A549 (cell line): Measurements from ENCODE around the gene CACNA2D4. TPM values are rescaled to one million over a fixed set of nuclear protein-coding genes. Genes with fewer than 3 reads are reported as not detected.

Experiments used
- ATAC-seq, 2 experiments: fragments of 200-7000 bp in 1 of 2; fragments of >200 bp in 1 of 2; cut with Nextera tagmentation in 1 of 2; cut with Tn5 transposase in 1 of 2; 3 replicates each; pipeline versions ENCODE4 v1.8.0 to v1.9.1; 2018 to 2020; ENCODE audit warnings: mild to moderate bottlenecking in 1 of 2, moderate library complexity in 1 of 2
- CTCF ChIA-PET: fragments of 300-600 bp; sonication (Branson Sonifier 250); formaldehyde crosslinking; extraction: SDS; loops from one replicate; lab custom pipeline; 2021; ENCODE audit warnings: antibody characterized with exemption, inconsistent platforms; lab: Yijun Ruan, JAX
- POLR2A ChIA-PET: fragments of 350-600 bp; formaldehyde crosslinking; extraction: SDS; loops from one replicate; lab custom pipeline; 2021; ENCODE audit warnings: antibody characterized with exemption, inconsistent platforms; lab: Yijun Ruan, JAX
- DNase-seq, 2 experiments: peaks; one replicate each; pipeline versions ENCODE4 v3.0.0 to v3.0.0-alpha.2; 2011 to 2016; ENCODE audit warnings: low read depth in 1 of 2, low spot score in 1 of 2
- FAIRE-seq: peaks from 2 replicates; lab custom pipeline; 2011; peaks lifted over from hg19 to GRCh38; lab: Jason Lieb, UNC
- H3K27ac ChIP-seq, 2 experiments: fragments of >200 bp; sonication (Bioruptor Twin); formaldehyde crosslinking; 3 replicates each; pipeline ENCODE4 v1.5.1; 2016 to 2017
- H3K4me1 ChIP-seq: fragments of >200 bp; sonication (Bioruptor Twin); formaldehyde crosslinking; 3 replicates; pipeline ENCODE4 v1.6.1; 2016
- H3K4me2 ChIP-seq: fragments of >200 bp; sonication (Bioruptor Twin); formaldehyde crosslinking; 3 replicates; pipeline ENCODE4 v1.6.1; 2016
- H3K4me3 ChIP-seq: fragments of >200 bp; sonication (Bioruptor Twin); formaldehyde crosslinking; 3 replicates; pipeline ENCODE4 v1.5.1; 2016
- H3K9me3 ChIP-seq: fragments of >200 bp; sonication (Bioruptor Twin); formaldehyde crosslinking; 3 replicates; pipeline ENCODE4 v1.6.1; 2016
- CHD4 ChIP-seq: fragments of 200-600 bp; sonication (generic); IDR thresholded peaks from 2 replicates; pipeline ENCODE4 v1.6.1; 2016; ENCODE audit warnings: antibody characterized with exemption, mild to moderate bottlenecking, borderline replicate concordance
- EHF ChIP-seq: fragments of 250-450 bp; sonication (Bioruptor Pico); IDR thresholded peaks from 2 replicates; pipeline ENCODE4 v1.5.0; 2020; ENCODE audit warnings: mild to moderate bottlenecking
- EHMT2 ChIP-seq: fragments of 200-600 bp; sonication (generic); IDR thresholded peaks from 2 replicates; pipeline ENCODE4 v1.6.1; 2016; ENCODE audit warnings: antibody characterized with exemption, low read depth, mild to moderate bottlenecking, moderate library complexity
- ELK1 ChIP-seq: fragments of 150-350 bp; IDR thresholded peaks from 2 replicates; pipeline ENCODE4 v1.6.1; 2014; ENCODE audit warnings: low read depth, mild to moderate bottlenecking, low read length
- GATA3 ChIP-seq: IDR thresholded peaks from 2 replicates; pipeline ENCODE4 v1.6.1; 2012; ENCODE audit warnings: borderline replicate concordance
- HDAC2 ChIP-seq: fragments of 200-600 bp; sonication (generic); IDR thresholded peaks from 2 replicates; pipeline ENCODE4 v1.6.1; 2016
- HOXA7 ChIP-seq: fragments of 250-450 bp; sonication (Bioruptor Pico); IDR thresholded peaks from 2 replicates; pipeline ENCODE4 v1.5.0; 2020; ENCODE audit warnings: mild to moderate bottlenecking, moderate library complexity
- JUN ChIP-seq, 2 experiments: fragments of >200 bp; sonication (Bioruptor Twin); formaldehyde crosslinking; IDR thresholded peaks; 2 replicates in 1 of 2; 3 replicates in 1 of 2; pipeline ENCODE4 v1.6.1; 2016 to 2017
- JUNB ChIP-seq: fragments of >200 bp; sonication (Bioruptor Twin); formaldehyde crosslinking; IDR thresholded peaks from 2 replicates; pipeline ENCODE4 v1.6.1; 2016
- KDM1A ChIP-seq: fragments of 200-600 bp; sonication (generic); IDR thresholded peaks from 2 replicates; pipeline ENCODE4 v1.6.1; 2016; ENCODE audit warnings: low read depth, mild to moderate bottlenecking
- KDM5A ChIP-seq: fragments of 200-600 bp; sonication (generic); IDR thresholded peaks from 2 replicates; pipeline ENCODE4 v1.6.1; 2016; ENCODE audit warnings: antibody characterized with exemption, mild to moderate bottlenecking
- MAFK ChIP-seq: fragments of 450-650 bp; IDR thresholded peaks from 2 replicates; pipeline ENCODE4 v1.6.1; 2014; ENCODE audit not compliant: partially characterized antibody
- NFE2L2 ChIP-seq: fragments of 150-350 bp; conservative IDR thresholded peaks from 2 replicates; pipeline ENCODE4 v1.6.1; 2014; ENCODE audit warnings: low read length
- NPAS2 ChIP-seq: fragments of 250-450 bp; sonication (Bioruptor Pico); IDR thresholded peaks from 2 replicates; pipeline ENCODE4 v1.8.0; 2022; ENCODE audit warnings: mild to moderate bottlenecking, moderate library complexity, borderline replicate concordance
- RCOR1 ChIP-seq: fragments of 150-350 bp; IDR thresholded peaks from 2 replicates; pipeline ENCODE4 v1.6.1; 2014; ENCODE audit warnings: antibody characterized with exemption, low read length, low read depth
- REST ChIP-seq: fragments of 200-600 bp; sonication (generic); IDR thresholded peaks from 2 replicates; pipeline ENCODE4 v1.6.1; 2016; ENCODE audit warnings: antibody characterized with exemption, mild to moderate bottlenecking, moderate library complexity
- RFX5 ChIP-seq: fragments of 450-650 bp; IDR thresholded peaks from 2 replicates; pipeline ENCODE4 v1.7.1; 2014; ENCODE audit warnings: antibody characterized with exemption, mild to moderate bottlenecking, moderate library complexity
- RNF2 ChIP-seq: fragments of 200-600 bp; sonication (generic); IDR thresholded peaks from 2 replicates; pipeline ENCODE4 v1.6.1; 2016; ENCODE audit warnings: low read depth, mild to moderate bottlenecking, antibody characterized with exemption, moderate library complexity, borderline replicate concordance
- SREBF2 ChIP-seq: fragments of 450-650 bp; IDR thresholded peaks from 2 replicates; pipeline ENCODE4 v1.6.1; 2014; ENCODE audit warnings: mild to moderate bottlenecking, moderate library complexity
- ZC3H11A ChIP-seq: fragments of 450-650 bp; IDR thresholded peaks from 2 replicates; pipeline ENCODE4 v1.6.1; 2014; ENCODE audit warnings: antibody characterized with exemption, mild to moderate bottlenecking
- ZNF302 ChIP-seq: fragments of 250-450 bp; sonication (Bioruptor Pico); IDR thresholded peaks from 2 replicates; pipeline ENCODE4 v1.9.0; 2021; ENCODE audit warnings: inconsistent platforms, mild to moderate bottlenecking, moderate library complexity
- WGBS: methylation state at CpG from one replicate; pipeline ENCODE4 v1.1.6; 2017; ENCODE audit errors: missing lambda C conversion rate; 5-methylcytosine and 5-hydroxymethylcytosine counted together
- polyA plus RNA-seq, 4 experiments: library from polyadenylated mRNA; depleted of rRNA in 3 of 4; stranded (reverse); fragments of >200 nt; fragmentation: RNase III in 1 of 4; extraction: RNeasy Plus Mini Kit Qiagen cat#74134 plus additional on column Dnase treatment in 1 of 4; gene quantifications; 2 replicates in 3 of 4; 3 replicates in 1 of 4; pipeline ENCODE4 v1.2.3, GENCODE V29; 2011 to 2017

CACNA2D4 gene
- polyA plus RNA-seq, 2 of the 4 experiments (the other 2 are of a cell fraction): not detected

- TF ChIP-seq CHD4: no peak
- no peak for TF ChIP-seq EHMT2
- no peak for TF ChIP-seq NFE2L2
- TF ChIP-seq MAFK: no peak
- no peak for TF ChIP-seq HDAC2
- TF ChIP-seq ELK1: no peak
- no peak for TF ChIP-seq JUN (IDR thresholded peaks at IDR 0.05)
- no peak for TF ChIP-seq ZC3H11A
- no peak for TF ChIP-seq KDM5A
- no peak for TF ChIP-seq RCOR1
- no peak for TF ChIP-seq HOXA7 (CRISPR knock-in tag)
- WGBS: 71% methylated on average over 24 of the region's 27 CpGs
- Histone ChIP-seq H3K9me3 (no peaks in the 10 kb centered on the region), H3K4me3 (no peak overlapping the region), H3K4me2 (no peak overlapping the region), H3K4me1 (0 out of 3 replicates have a peak, but pooled peaks cover 3% of the 10 kb centered on the region), H3K27ac (no peak overlapping the region)
- DNase-seq (no peak), FAIRE-seq (no peak), ATAC-seq (no peak)
- CTCF ChIA-PET: interaction anchor here (0.6 to 4.5 kb wide), 4 partner anchors 14 to 973 kb away, joined by 3 to 17 read pairs (median 4); no protein-coding TSS in a partner anchor
- POLR2A ChIA-PET: no interaction called here
Measured at GRCh38 chr12:1811281-1811947, 107.0 kb downstream of the CACNA2D4 start.

GRCh38 chr12:1810931-1811280 is 107.5 kb downstream of the CACNA2D4 start:
- ChIA-PET POLR2A (no interaction called here), CTCF (interaction anchor here (1.2 to 4.5 kb wide), 2 partner anchors 15 to 129 kb away, joined by 5 to 17 read pairs; no protein-coding TSS in a partner anchor)
- no peak for TF ChIP-seq HOXA7 (CRISPR knock-in tag)
- no peak for TF ChIP-seq MAFK
- TF ChIP-seq RCOR1: no peak
- no peak for TF ChIP-seq JUN (IDR thresholded peaks at IDR 0.05)
- TF ChIP-seq ZC3H11A: no peak
- no peak for TF ChIP-seq KDM5A
- TF ChIP-seq RFX5: no peak
- TF ChIP-seq REST: no peak
- no peak for TF ChIP-seq NPAS2
- no peak for TF ChIP-seq RNF2
- no peak for TF ChIP-seq JUNB
- no peak for TF ChIP-seq KDM1A
- no peak for TF ChIP-seq EHF (CRISPR knock-in tag)
- TF ChIP-seq ZNF302 (CRISPR knock-in tag): no peak
- no peak for TF ChIP-seq GATA3
- no peak for TF ChIP-seq SREBF2
- Histone ChIP-seq H3K4me2 (no peak overlapping the region), H3K27ac (no peak overlapping the region), H3K4me3 (no peak overlapping the region), H3K9me3 (no peaks in the 10 kb centered on the region), H3K4me1 (0 out of 3 replicates have a peak, but pooled peaks cover 3% of the 10 kb centered on the region)
- no peak for DNase-seq
- no peak for ATAC-seq
- FAIRE-seq: no peak
- 63% methylated on average over 10 of the region's 10 CpGs for WGBS
